GM21723 (cell line): ENCODE results near the gene PHACTR2.
A peak's percentile ranks its signal among the peaks of the same experiment; 100 is the strongest.
"Not testable (repeated sequence)": the region's sequence is repeated elsewhere in the genome, so short reads cannot be mapped to it uniquely, and the experiment has no call there.

ENCODE experiments used
- ATAC-seq: cut with Tn5 transposase; IDR thresholded peaks from one replicate; pipeline ENCODE4 v1.9.1; 2021; ENCODE audit warnings: mild to moderate bottlenecking, moderate library complexity; ENCODE audit not compliant: unreplicated experiment

PHACTR2 gene

GRCh38 chr6:143851706-143852105 lies 173.9 kb downstream of the PHACTR2 start:
- ATAC-seq, result not testable (repeated sequence)

DNA sequence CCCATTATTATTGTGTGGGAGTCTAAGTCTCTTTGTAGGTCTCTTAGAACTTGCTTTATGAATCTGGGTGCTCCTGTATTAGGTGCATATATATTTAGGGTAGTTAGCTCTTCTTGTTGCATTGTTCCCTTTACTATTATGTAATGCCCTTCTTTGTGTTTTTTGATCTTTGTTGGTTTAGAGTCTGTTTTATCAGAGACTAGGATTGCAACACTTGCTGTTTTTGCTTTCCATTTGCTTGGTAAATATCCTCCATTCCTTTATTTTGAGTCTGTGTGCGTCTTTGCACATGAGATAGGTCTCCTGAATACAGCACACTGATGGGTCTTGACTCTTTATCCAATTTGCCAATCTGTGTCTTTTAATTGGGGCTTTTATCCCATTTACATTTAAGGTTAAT lies 177.3 kb downstream of the PHACTR2 start:
- not testable (repeated sequence) for ATAC-seq

- not testable (repeated sequence) for ATAC-seq
Measured at GRCh38 chr6:143856762-143857161, 179.0 kb downstream of the PHACTR2 start.

DNA sequence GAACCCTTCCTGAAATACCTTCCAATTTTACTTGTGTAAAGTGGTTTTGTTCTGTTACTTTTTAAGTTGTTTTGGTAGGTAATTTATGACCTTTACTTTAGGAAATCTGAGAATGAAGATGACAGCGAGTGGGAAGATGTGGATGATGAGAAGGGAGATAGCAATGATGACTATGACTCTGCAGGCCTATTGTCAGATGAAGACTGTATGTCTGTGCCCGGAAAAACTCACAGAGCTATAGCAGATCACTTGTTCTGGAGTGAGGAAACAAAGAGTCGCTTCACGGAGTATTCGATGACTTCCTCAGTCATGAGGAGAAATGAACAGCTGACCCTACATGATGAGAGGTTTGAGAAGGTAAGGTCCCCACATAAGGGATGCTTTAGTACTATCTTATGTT lies 179.9 kb downstream of the PHACTR2 start:
- ATAC-seq, result no peak

GRCh38 chr6:143859891-143860660 lies 182.3 kb downstream of the PHACTR2 start:
- no peak for ATAC-seq

DNA sequence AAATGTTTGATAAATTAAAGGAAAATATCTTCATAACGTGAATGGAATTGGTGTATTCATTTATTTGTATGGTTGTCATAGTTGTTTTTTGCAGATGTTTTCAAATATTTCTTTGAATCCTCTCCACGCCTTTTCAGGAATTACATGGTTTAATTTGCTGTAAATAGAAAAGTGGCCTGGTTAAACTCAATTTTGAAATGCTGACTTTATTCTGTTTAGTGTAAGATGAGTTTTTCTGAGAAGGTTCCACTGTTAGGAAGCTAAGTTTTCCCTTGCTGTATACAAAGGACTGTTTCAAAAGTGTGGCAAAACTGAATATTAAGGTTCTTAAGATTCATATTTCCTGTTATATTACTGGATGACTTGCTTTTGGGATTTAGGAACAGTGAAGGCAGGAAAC lies 186.0 kb downstream of the PHACTR2 start:
- ATAC-seq, result no peak

GRCh38 chr6:143864234-143864633 lies 186.5 kb downstream of the PHACTR2 start, which contains the start of gene ZC2HC1B:
TSS of gene ZC2HC1B (plus strand) at chr6:143864474. CDS start at chr6:143864540, 66 bp downstream.
- no peak for ATAC-seq

DNA sequence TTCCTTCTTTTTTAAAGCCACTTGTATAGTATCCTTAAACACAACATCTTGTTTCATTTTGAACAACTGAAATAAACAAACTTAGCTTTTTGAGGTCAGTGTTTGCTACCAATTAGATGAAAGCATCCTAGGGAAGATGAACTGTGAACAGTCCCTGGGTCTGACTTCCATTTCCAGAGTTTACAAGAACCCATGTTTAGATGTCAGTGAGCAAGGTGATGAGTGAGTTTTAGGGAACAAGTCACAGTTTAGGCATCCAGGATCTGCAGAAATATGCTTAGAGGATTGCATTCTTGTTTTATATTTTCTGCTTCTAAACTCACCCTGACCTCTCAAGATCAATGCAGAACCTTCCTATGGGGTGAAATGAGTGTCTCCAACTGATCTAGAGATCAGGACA lies 189.5 kb downstream of the PHACTR2 start:
- ATAC-seq, result no peak

- not testable (repeated sequence) for ATAC-seq
Measured at GRCh38 chr6:143868808-143869207, 191.0 kb downstream of the PHACTR2 start.

- ATAC-seq, result not testable (repeated sequence)
Measured at GRCh38 chr6:143871202-143871730, 193.5 kb downstream of the PHACTR2 start.

DNA sequence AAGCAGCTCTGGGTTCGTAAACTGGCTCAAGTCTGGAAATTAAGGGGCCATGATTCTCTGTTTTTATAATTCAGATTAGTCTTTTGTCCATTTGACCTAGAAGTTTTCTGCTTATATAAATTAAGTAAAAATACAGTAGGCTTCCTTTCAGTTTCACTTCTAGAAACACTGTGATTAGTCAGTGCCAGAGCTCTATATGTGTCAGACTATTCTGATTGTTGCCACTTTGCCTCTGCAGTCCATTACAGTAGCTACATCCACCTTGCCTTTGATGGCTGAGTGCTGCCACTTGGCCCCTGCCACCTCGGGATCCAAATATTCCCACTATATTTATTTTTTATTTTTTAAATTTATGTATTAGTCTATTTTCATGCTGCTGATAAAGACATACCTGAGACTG lies 194.4 kb downstream of the PHACTR2 start:
- peak; percentile 87 for ATAC-seq

- ATAC-seq, result not testable (repeated sequence)
Measured at GRCh38 chr6:143873600-143873999, 195.8 kb downstream of the PHACTR2 start.

GRCh38 chr6:143874503-143874902 lies 196.7 kb downstream of the PHACTR2 start:
- ATAC-seq, result not testable (repeated sequence)

- no peak for ATAC-seq
Measured at GRCh38 chr6:143877584-143878271, 200.0 kb downstream of the PHACTR2 start.

DNA sequence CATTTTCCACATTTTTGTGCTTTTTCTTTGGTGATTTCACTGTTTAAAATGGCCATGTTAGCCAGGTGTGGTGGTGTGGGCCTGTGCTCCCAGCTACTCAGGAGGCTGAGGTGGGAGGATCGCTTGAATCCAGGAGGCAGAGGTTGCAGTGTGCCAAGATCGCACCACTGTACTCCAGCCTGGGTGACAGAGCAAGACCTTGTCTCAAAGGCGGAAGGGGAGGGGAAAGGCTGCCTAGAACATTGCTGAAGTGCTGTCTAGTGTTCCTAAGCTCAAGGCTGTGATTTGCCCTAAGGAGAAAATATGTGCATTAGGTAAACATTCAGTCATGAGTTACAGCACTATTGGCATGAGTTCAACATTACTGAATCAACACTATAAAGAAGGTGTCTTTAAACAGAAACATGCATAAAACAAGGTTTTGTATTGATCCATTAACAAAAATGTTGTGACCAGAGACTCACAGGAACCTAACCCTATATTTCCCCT lies 200.6 kb downstream of the PHACTR2 start:
- no peak for ATAC-seq

- ATAC-seq, result no peak
Measured at GRCh38 chr6:143880412-143880811, 202.6 kb downstream of the PHACTR2 start.
